GM23338 (cell line): ENCODE data around the gene CCDC157. TPM values are rescaled to one million over a fixed set of nuclear protein-coding genes. Genes with fewer than 3 reads are reported as not detected.

Experiments used
- ATAC-seq: fragments of 200-7000 bp; cut with Tn5 transposase; 3 replicates; pipeline ENCODE4 v1.9.1; 2020
- DNase-seq: peaks from one replicate; pipeline ENCODE4 v3.0.0-alpha.2; 2015; ENCODE audit warnings: low spot score
- H2AFZ ChIP-seq: fragments of 200-600 bp; sonication (generic); 2 replicates; pipeline ENCODE4 v1.8.0; 2016; ENCODE audit warnings: antibody characterized with exemption, mild to moderate bottlenecking, moderate library complexity
- H3F3A ChIP-seq: fragments of 200-600 bp; sonication (generic); replicated peaks from 2 replicates; pipeline ENCODE4 v1.8.0; 2017; ENCODE audit warnings: antibody characterized with exemption, mixed run types, low read depth
- H3K27ac ChIP-seq: fragments of 200-600 bp; sonication (generic); 2 replicates; pipeline ENCODE4 v1.6.1; 2016; ENCODE audit warnings: low read depth
- H3K27me3 ChIP-seq: fragments of 200-600 bp; sonication (generic); 2 replicates; pipeline ENCODE4 v1.8.0; 2016; ENCODE audit warnings: mild to moderate bottlenecking, mixed run types, moderate library complexity; ENCODE audit not compliant: insufficient read depth
- H3K36me3 ChIP-seq: fragments of 200-600 bp; sonication (generic); 2 replicates; pipeline ENCODE4 v1.8.0; 2016; ENCODE audit warnings: mild to moderate bottlenecking; ENCODE audit not compliant: insufficient read depth
- H3K4me1 ChIP-seq: fragments of 200-600 bp; sonication (generic); 2 replicates; pipeline ENCODE4 v1.8.0; 2016; ENCODE audit warnings: mild to moderate bottlenecking, moderate library complexity; ENCODE audit not compliant: insufficient read depth
- H3K4me2 ChIP-seq: fragments of 200-600 bp; sonication (generic); 2 replicates; pipeline ENCODE4 v1.7.1; 2017; ENCODE audit warnings: mixed run types
- H3K4me3 ChIP-seq: fragments of 200-600 bp; sonication (generic); 2 replicates; pipeline ENCODE4 v1.6.1; 2016; ENCODE audit warnings: mixed run types
- H3K79me2 ChIP-seq: fragments of 200-600 bp; sonication (generic); replicated peaks from 2 replicates; pipeline ENCODE4 v1.8.0; 2017; ENCODE audit warnings: mild to moderate bottlenecking; ENCODE audit not compliant: insufficient read depth
- H3K9me2 ChIP-seq: fragments of 200-600 bp; sonication (generic); 2 replicates; pipeline ENCODE4 v1.8.0; 2017; ENCODE audit not compliant: insufficient read depth
- H4K20me1 ChIP-seq: fragments of 200-600 bp; sonication (generic); replicated peaks from 2 replicates; pipeline ENCODE4 v1.8.0; 2017; ENCODE audit warnings: mild to moderate bottlenecking; ENCODE audit not compliant: insufficient read depth
- H3K27ac Mint-ChIP-seq: 2 replicates; pipeline ENCODE4 v1.8.0; 2020; ENCODE audit warnings: inconsistent platforms, mild to moderate bottlenecking, moderate library complexity, mixed read lengths
- H3K27me3 Mint-ChIP-seq: 3 replicates; pipeline ENCODE4 v1.8.0; 2022; ENCODE audit warnings: low read depth, mild to moderate bottlenecking, moderate library complexity, mixed read lengths, inconsistent platforms; ENCODE audit not compliant: insufficient read depth, poor library complexity
- H3K36me3 Mint-ChIP-seq: 3 replicates; pipeline ENCODE4 v1.8.0; 2021; ENCODE audit warnings: low read depth, mild to moderate bottlenecking, inconsistent platforms, moderate library complexity, mixed read lengths
- H3K4me1 Mint-ChIP-seq: 3 replicates; pipeline ENCODE4 v1.8.0; 2020; ENCODE audit warnings: mild to moderate bottlenecking, inconsistent platforms, mixed read lengths
- H3K4me3 Mint-ChIP-seq: 3 replicates; pipeline ENCODE4 v1.8.0; 2021; ENCODE audit warnings: moderate library complexity, mild to moderate bottlenecking, inconsistent platforms, mixed read lengths
- H3K9me3 Mint-ChIP-seq: 3 replicates; pipeline ENCODE4 v1.8.0; 2020; ENCODE audit warnings: moderate library complexity, mild to moderate bottlenecking, inconsistent platforms, mixed read lengths
- CTCF ChIP-seq, 2 experiments: fragments of 200-600 bp in 1 of 2; sonication (generic) in 1 of 2; conservative IDR thresholded peaks; 2 replicates each; pipeline versions ENCODE4 v1.5.1 to v1.6.1; 2016 to 2017; ENCODE audit warnings: antibody characterized with exemption in 2 of 2, low read depth in 2 of 2, mild to moderate bottlenecking in 2 of 2, moderate library complexity in 1 of 2
- ETS1 ChIP-seq: IDR thresholded peaks from 2 replicates; pipeline ENCODE4 v1.6.1; 2016; ENCODE audit warnings: antibody characterized with exemption
- EZH2phosphoT487 ChIP-seq: fragments of 200-600 bp; sonication (generic); IDR thresholded peaks from one replicate; pipeline ENCODE4 v1.8.1; 2018; ENCODE audit warnings: antibody characterized with exemption; ENCODE audit not compliant: unreplicated experiment
- JUNB ChIP-seq: IDR thresholded peaks from one replicate; pipeline ENCODE4 v1.6.1; 2016; ENCODE audit warnings: antibody characterized with exemption; ENCODE audit not compliant: unreplicated experiment
- NANOG ChIP-seq: IDR thresholded peaks from 2 replicates; pipeline ENCODE4 v1.6.1; 2016; ENCODE audit warnings: antibody characterized with exemption, borderline replicate concordance
- POLR2AphosphoS5 ChIP-seq: IDR thresholded peaks from 2 replicates; pipeline ENCODE4 v1.6.1; 2016; ENCODE audit warnings: antibody characterized with exemption, low read depth
- REST ChIP-seq: IDR thresholded peaks from one replicate; pipeline ENCODE4 v1.6.1; 2018; ENCODE audit warnings: antibody characterized with exemption; ENCODE audit not compliant: unreplicated experiment
- STAT1 ChIP-seq: IDR thresholded peaks from one replicate; pipeline ENCODE4 v1.6.1; 2016; ENCODE audit warnings: antibody characterized with exemption; ENCODE audit not compliant: unreplicated experiment
- polyA plus RNA-seq: library from polyadenylated mRNA; unstranded; fragments of >200 nt; fragmentation: Nextera tagmentation; extraction: Ambion mirVana; gene quantifications from 2 replicates; pipeline ENCODE4 v1.2.1, GENCODE V29; 2016
- total RNA-seq: library from RNA; depleted of rRNA; stranded (reverse); fragments of >200 nt; shearing (Covaris generic); gene quantifications from 2 replicates; pipeline ENCODE4 v1.2.3, GENCODE V29; 2014

CCDC157 gene
- total and polyA plus RNA-seq, 2 experiments from 2014 or later, result 3.8 to 7.9 TPM

GRCh38 chr22:30383061-30383460 is 26.3 kb downstream of the CCDC157 start:
- no peak for TF ChIP-seq NANOG
- no peak for TF ChIP-seq STAT1
- TF ChIP-seq CTCF (conservative IDR thresholded peaks at IDR 0.05; ENCODE audit: low read depth in 2 of 2), result 0 out of 4 replicates have a peak, but pooled peaks of 1 of the 2 experiments have one; percentile 18
- no peak for TF ChIP-seq JUNB
- no peak for TF ChIP-seq ETS1
- no peak for TF ChIP-seq POLR2AphosphoS5
- no peak for TF ChIP-seq EZH2phosphoT487
- no peak for TF ChIP-seq REST
- no peaks in the 10 kb centered on the region for H3K9me3 Mint-ChIP-seq
- no peaks in the 10 kb centered on the region for H3K36me3 ChIP-seq

GRCh38 chr22:30385942-30386341 is 29.1 kb downstream of the CCDC157 start:
- Histone ChIP-seq H3K27ac (no peak overlapping the region), H3K9me2 (no peaks in the 10 kb centered on the region), H3K4me3 (peak overlapping the region; percentile 73; the same call in 1 of the 2 replicates), H3K79me2 (no peaks in the 10 kb centered on the region), H3K27me3 (no peaks in the 10 kb centered on the region), H3K4me2 (peak overlapping the region; percentile 90), H2AFZ (no peak overlapping the region), H4K20me1 (no peaks in the 10 kb centered on the region), H3K4me1 (peaks cover 5% of the 10 kb centered on the region), H3F3A (no peaks in the 10 kb centered on the region), H3K36me3 (no peaks in the 10 kb centered on the region)
- peaks cover 8% of the 10 kb centered on the region for H3K4me1 Mint-ChIP-seq
- peaks cover 13% of the 10 kb centered on the region for H3K9me3 Mint-ChIP-seq
- no peak overlapping the region; the same call in 1 of the 2 replicates for H3K27ac Mint-ChIP-seq
- H3K4me3 Mint-ChIP-seq, result peak overlapping the region; percentile 87
- no peak for ATAC-seq
- no peak for DNase-seq
- peaks cover 10% of the 10 kb centered on the region for H3K36me3 Mint-ChIP-seq
- peaks cover 7% of the 10 kb centered on the region for H3K27me3 Mint-ChIP-seq
- no peak for TF ChIP-seq STAT1
- no peak for TF ChIP-seq REST
- TF ChIP-seq POLR2AphosphoS5, result no peak
- no peak for TF ChIP-seq EZH2phosphoT487

More at GRCh38 chr22:30383061-30383460, 26.3 kb downstream of the CCDC157 start:
- H3K9me2 ChIP-seq, result no peaks in the 10 kb centered on the region
- H2AFZ ChIP-seq, result no peak overlapping the region
- Mint-ChIP-seq H3K4me1 (peaks cover 8% of the 10 kb centered on the region), H3K27me3 (peaks cover 7% of the 10 kb centered on the region), H3K27ac (no peak overlapping the region), H3K36me3 (peaks cover 13% of the 10 kb centered on the region), H3K4me3 (no peak overlapping the region)
- H3K4me2 ChIP-seq, result no peak overlapping the region
- no peaks in the 10 kb centered on the region for H4K20me1 ChIP-seq
- H3K27me3 ChIP-seq, result no peaks in the 10 kb centered on the region
- H3K4me1 ChIP-seq, result peaks cover 5% of the 10 kb centered on the region
- ATAC-seq (no peak), DNase-seq (no peak)
- H3F3A ChIP-seq, result no peaks in the 10 kb centered on the region
- no peak overlapping the region for H3K4me3 ChIP-seq
- H3K27ac ChIP-seq, result no peak overlapping the region
- H3K79me2 ChIP-seq, result no peaks in the 10 kb centered on the region
